ENCODE data around the gene KLHDC4.

DNA sequence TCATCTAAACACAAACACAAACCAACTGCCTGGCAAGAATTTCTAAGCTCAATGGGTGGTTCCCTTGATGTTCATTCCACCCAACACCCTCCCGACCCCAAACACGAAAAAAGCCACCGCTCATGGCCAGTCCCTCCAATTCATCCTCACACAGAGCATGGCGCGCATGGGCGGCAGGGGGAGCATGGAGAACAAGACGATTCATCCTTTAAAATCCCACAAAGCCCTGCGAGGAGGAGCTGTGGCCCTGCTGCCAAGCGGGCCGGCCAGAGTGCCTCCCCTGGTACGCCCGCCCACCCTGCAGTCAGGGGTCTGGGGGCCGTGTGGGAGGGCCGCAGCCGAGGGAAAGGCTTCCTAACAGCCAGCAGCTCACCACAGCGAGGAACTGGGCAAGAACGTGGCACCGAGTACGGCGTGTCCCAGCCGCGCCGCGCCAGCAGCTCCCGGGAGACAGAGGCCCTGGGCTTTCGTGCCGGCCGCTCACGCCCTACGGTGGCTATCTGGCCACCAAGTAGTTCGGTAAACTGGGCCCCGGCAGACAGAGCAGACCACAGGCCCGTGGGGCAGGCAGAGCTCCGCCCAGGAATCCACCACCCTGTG, 60.9 kb downstream of the KLHDC4 start:
- TF ChIP-seq, protein P1, sequence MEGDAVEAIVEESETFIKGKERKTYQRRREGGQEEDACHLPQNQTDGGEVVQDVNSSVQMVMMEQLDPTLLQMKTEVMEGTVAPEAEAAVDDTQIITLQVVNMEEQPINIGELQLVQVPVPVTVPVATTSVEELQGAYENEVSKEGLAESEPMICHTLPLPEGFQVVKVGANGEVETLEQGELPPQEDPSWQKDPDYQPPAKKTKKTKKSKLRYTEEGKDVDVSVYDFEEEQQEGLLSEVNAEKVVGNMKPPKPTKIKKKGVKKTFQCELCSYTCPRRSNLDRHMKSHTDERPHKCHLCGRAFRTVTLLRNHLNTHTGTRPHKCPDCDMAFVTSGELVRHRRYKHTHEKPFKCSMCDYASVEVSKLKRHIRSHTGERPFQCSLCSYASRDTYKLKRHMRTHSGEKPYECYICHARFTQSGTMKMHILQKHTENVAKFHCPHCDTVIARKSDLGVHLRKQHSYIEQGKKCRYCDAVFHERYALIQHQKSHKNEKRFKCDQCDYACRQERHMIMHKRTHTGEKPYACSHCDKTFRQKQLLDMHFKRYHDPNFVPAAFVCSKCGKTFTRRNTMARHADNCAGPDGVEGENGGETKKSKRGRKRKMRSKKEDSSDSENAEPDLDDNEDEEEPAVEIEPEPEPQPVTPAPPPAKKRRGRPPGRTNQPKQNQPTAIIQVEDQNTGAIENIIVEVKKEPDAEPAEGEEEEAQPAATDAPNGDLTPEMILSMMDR (IDR thresholded peaks at IDR 0.05), result no peak
- TF ChIP-seq POLR2A (IDR thresholded peaks at IDR 0.05), result no peak
